Liver (tissue), 9 donors: Measurements from ENCODE around the gene KCNIP1. TPM values are rescaled to one million over a fixed set of nuclear protein-coding genes. Genes with fewer than 3 reads are reported as not detected.

ENCODE experiments used
- DNase-seq: peaks from one replicate; pipeline ENCODE4 v3.0.0-alpha.2; 2017; ENCODE audit warnings: low spot score
- H3K27ac ChIP-seq, 2 donors: one replicate each; pipeline ENCODE4 v1.7.0; 2013; ENCODE audit warnings: inconsistent platforms in 2 of 2, low read length in 2 of 2, control low read depth in 1 of 2, low read depth in 1 of 2, mild to moderate bottlenecking in 1 of 2
- H3K27me3 ChIP-seq, 4 donors: one replicate each; pipeline versions ENCODE4 v1.6.1 to v1.7.0; 2013; ENCODE audit warnings: low read length in 3 of 4, inconsistent platforms in 1 of 4, mild to moderate bottlenecking in 1 of 4, moderate library complexity in 1 of 4; ENCODE audit not compliant: control insufficient read depth in 4 of 4, insufficient read depth in 4 of 4
- H3K36me3 ChIP-seq, 4 donors: one replicate each; pipeline versions ENCODE4 v1.6.1 to v1.7.0; 2013; ENCODE audit warnings: low read length in 3 of 4, mild to moderate bottlenecking in 3 of 4, low read depth in 1 of 4, moderate library complexity in 1 of 4; ENCODE audit not compliant: control insufficient read depth in 4 of 4, insufficient read depth in 3 of 4
- H3K4me1 ChIP-seq, 4 donors: one replicate each; pipeline versions ENCODE4 v1.6.1 to v1.7.0; 2013; ENCODE audit warnings: low read length in 3 of 4, mild to moderate bottlenecking in 3 of 4, moderate library complexity in 1 of 4; ENCODE audit not compliant: control insufficient read depth in 4 of 4, insufficient read depth in 4 of 4
- H3K4me3 ChIP-seq, 3 donors: one replicate each; pipeline versions ENCODE4 v1.6.1 to v1.7.0; 2013; ENCODE audit warnings: low read length in 3 of 3, control low read depth in 1 of 3, low read depth in 1 of 3, mild to moderate bottlenecking in 1 of 3
- H3K9ac ChIP-seq, 2 donors: one replicate each; pipeline ENCODE4 v1.7.0; 2013; ENCODE audit warnings: low read length in 2 of 2, mild to moderate bottlenecking in 2 of 2, moderate library complexity in 2 of 2, control low read depth in 1 of 2, low read depth in 1 of 2
- H3K9me3 ChIP-seq, 4 donors: one replicate each; pipeline versions ENCODE4 v1.6.1 to v1.7.0; 2013; ENCODE audit warnings: low read length in 3 of 4; ENCODE audit not compliant: control insufficient read depth in 4 of 4
- CTCF ChIP-seq: fragments of 150-350 bp; IDR thresholded peaks from 2 replicates; pipeline ENCODE4 v1.5.1; 2017; ENCODE audit warnings: improper control_type of control experiment, low read depth, low read length; ENCODE audit not compliant: missing input control
- EGR1 ChIP-seq, 2 donors: IDR thresholded peaks; 2 replicates each; pipeline ENCODE4 v1.6.1; 2016 to 2018; ENCODE audit warnings: antibody characterized with exemption in 2 of 2, low read depth in 2 of 2
- FOXA1 ChIP-seq: IDR thresholded peaks from 2 replicates; pipeline ENCODE4 v1.6.1; 2016; ENCODE audit warnings: antibody characterized with exemption
- FOXA2 ChIP-seq: IDR thresholded peaks from 2 replicates; pipeline ENCODE4 v1.6.1; 2016; ENCODE audit warnings: antibody characterized with exemption
- GABPA ChIP-seq, 2 donors: IDR thresholded peaks in 1 of 2; conservative IDR thresholded peaks in 1 of 2; 2 replicates each; pipeline ENCODE4 v1.6.1; 2016; ENCODE audit warnings: antibody characterized with exemption in 2 of 2, mild to moderate bottlenecking in 1 of 2, moderate library complexity in 1 of 2
- HNF4A ChIP-seq, 2 donors: conservative IDR thresholded peaks; 2 replicates each; pipeline ENCODE4 v1.6.1; 2016; ENCODE audit warnings: antibody characterized with exemption in 2 of 2, mild to moderate bottlenecking in 2 of 2
- HNF4G ChIP-seq: IDR thresholded peaks from 2 replicates; pipeline ENCODE4 v1.6.1; 2016; ENCODE audit warnings: antibody characterized with exemption
- JUND ChIP-seq, 2 donors: IDR thresholded peaks; 2 replicates each; pipeline ENCODE4 v1.6.1; 2016; ENCODE audit warnings: antibody characterized with exemption in 2 of 2
- NR2F2 ChIP-seq: IDR thresholded peaks from 2 replicates; pipeline ENCODE4 v1.6.1; 2016; ENCODE audit warnings: antibody characterized with exemption
- RAD21 ChIP-seq, 2 donors: IDR thresholded peaks; 2 replicates each; pipeline ENCODE4 v1.6.1; 2016; ENCODE audit warnings: antibody characterized with exemption in 2 of 2, mild to moderate bottlenecking in 2 of 2
- REST ChIP-seq: IDR thresholded peaks from 2 replicates; pipeline ENCODE4 v1.6.1; 2016; ENCODE audit warnings: antibody characterized with exemption, mild to moderate bottlenecking
- RXRA ChIP-seq, 2 donors: IDR thresholded peaks; 2 replicates each; pipeline ENCODE4 v1.6.1; 2017 to 2018; ENCODE audit warnings: antibody characterized with exemption in 2 of 2, mild to moderate bottlenecking in 1 of 2
- SP1 ChIP-seq: IDR thresholded peaks from 2 replicates; pipeline ENCODE4 v1.6.1; 2018; ENCODE audit warnings: antibody characterized with exemption, mild to moderate bottlenecking
- TAF1 ChIP-seq: conservative IDR thresholded peaks from 2 replicates; pipeline ENCODE4 v1.6.1; 2016; ENCODE audit warnings: antibody characterized with exemption, mild to moderate bottlenecking
- YY1 ChIP-seq: IDR thresholded peaks from 2 replicates; pipeline ENCODE4 v1.6.1; 2016; ENCODE audit warnings: antibody characterized with exemption, mild to moderate bottlenecking
- ZBTB33 ChIP-seq: IDR thresholded peaks from 2 replicates; pipeline ENCODE4 v1.6.1; 2016; ENCODE audit warnings: antibody characterized with exemption
- WGBS: extraction: QIAGEN DNeasy Blood & Tissue Kit; methylation state at CpG from one replicate; pipeline ENCODE4 v1.1.7; 2013; 5-methylcytosine and 5-hydroxymethylcytosine counted together
- polyA plus RNA-seq, 2 donors: library from polyadenylated mRNA; stranded (reverse) in 1 of 2; unstranded in 1 of 2; fragments of 200-250 nt in 1 of 2; fragments of >200 nt in 1 of 2; fragmentation: Nextera tagmentation in 1 of 2; extraction: Ambion mirVana in 1 of 2; gene quantifications; one replicate each; pipeline versions ENCODE4 v1.2.1 to v1.2.3, GENCODE V29; 2013 to 2015
- total RNA-seq, 2 donors: library from RNA; depleted of rRNA; stranded (reverse); fragments of >200 nt; gene quantifications; one replicate each; pipeline ENCODE4 v1.2.3, GENCODE V29; 2014
- TF ChIP-seq, protein P1 (sequence below): IDR thresholded peaks from 2 replicates; pipeline ENCODE4 v1.6.1; 2016; ENCODE audit warnings: antibody characterized with exemption
- TF ChIP-seq, protein P2 (sequence below): IDR thresholded peaks from 2 replicates; pipeline ENCODE4 v1.6.1; 2016; ENCODE audit warnings: antibody characterized with exemption
- donor health status: healthy.
- donor health status: healthy.
- donor health status: healthy.
- donor health status: healthy.
- donor health status: healthy.

The KCNIP1 gene
- total and polyA plus RNA-seq, 4 donors = 0.08 to 0.23 TPM; not detected in 2

- H3K4me3 ChIP-seq = no peak overlapping the region
- no peak for TF ChIP-seq RXRA (IDR thresholded peaks at IDR 0.05)
- TF ChIP-seq, protein P1, sequence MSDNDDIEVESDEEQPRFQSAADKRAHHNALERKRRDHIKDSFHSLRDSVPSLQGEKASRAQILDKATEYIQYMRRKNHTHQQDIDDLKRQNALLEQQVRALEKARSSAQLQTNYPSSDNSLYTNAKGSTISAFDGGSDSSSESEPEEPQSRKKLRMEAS = no peak
- no peak for TF ChIP-seq FOXA2
- no peak for TF ChIP-seq ZBTB33
- TF ChIP-seq RAD21 (IDR thresholded peaks at IDR 0.05) = no peak
- TF ChIP-seq HNF4G = no peak
- TF ChIP-seq HNF4A (conservative IDR thresholded peaks at IDR 0.05) = no peak
- no peak for TF ChIP-seq CTCF
- no peak for TF ChIP-seq FOXA1
- TF ChIP-seq NR2F2 = no peak
- TF ChIP-seq EGR1 (IDR thresholded peaks at IDR 0.05; ENCODE audit: low read depth in 2 of 2) = no peak
- TF ChIP-seq YY1 = no peak
- no peak for TF ChIP-seq JUND (IDR thresholded peaks at IDR 0.05)
- TF ChIP-seq REST = no peak
- TF ChIP-seq, protein P2, sequence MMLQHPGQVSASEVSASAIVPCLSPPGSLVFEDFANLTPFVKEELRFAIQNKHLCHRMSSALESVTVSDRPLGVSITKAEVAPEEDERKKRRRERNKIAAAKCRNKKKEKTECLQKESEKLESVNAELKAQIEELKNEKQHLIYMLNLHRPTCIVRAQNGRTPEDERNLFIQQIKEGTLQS = no peak
- no peak overlapping the region for H3K27ac ChIP-seq
- no peaks in the 10 kb centered on the region for H3K27me3 ChIP-seq
- 93% methylated on average over 2 of the region's 2 CpGs for WGBS
- no peak overlapping the region for H3K9ac ChIP-seq
- peaks cover 0 to 4% (median 0%) of the 10 kb centered on the region in 4 donors for H3K9me3 ChIP-seq
- DNase-seq = no peak
- H3K4me1 ChIP-seq = no peaks in the 10 kb centered on the region
- H3K36me3 ChIP-seq = no peaks in the 10 kb centered on the region
Observed at GRCh38 chr5:170523830-170524229, 20.0 kb downstream of the KCNIP1 start.

- no peak for DNase-seq
- WGBS = 80% methylated on average over 3 of the region's 3 CpGs
- H3K9me3 ChIP-seq = peaks cover 0 to 4% (median 0%) of the 10 kb centered on the region in 4 donors
- TF ChIP-seq, protein P1 = no peak
- no peak for TF ChIP-seq SP1
- TF ChIP-seq HNF4G = no peak
- TF ChIP-seq RXRA (IDR thresholded peaks at IDR 0.05) = no peak
- TF ChIP-seq GABPA (IDR thresholded peaks at IDR 0.05 in 1 of 2, conservative IDR thresholded peaks at IDR 0.05 in 1 of 2) = no peak
- TF ChIP-seq FOXA2 = no peak
- TF ChIP-seq, protein P2 = no peak
- TF ChIP-seq YY1 = no peak
- TF ChIP-seq FOXA1 = no peak
- TF ChIP-seq ZBTB33 = no peak
- TF ChIP-seq TAF1 = no peak
- no peak for TF ChIP-seq RAD21 (IDR thresholded peaks at IDR 0.05)
- no peak for TF ChIP-seq CTCF
- no peak for TF ChIP-seq JUND (IDR thresholded peaks at IDR 0.05)
- no peak for TF ChIP-seq EGR1 (IDR thresholded peaks at IDR 0.05; ENCODE audit: low read depth in 2 of 2)
Observed at GRCh38 chr5:170524576-170524975, 20.8 kb downstream of the KCNIP1 start.

More at GRCh38 chr5:170524576-170524975, 20.8 kb downstream of the KCNIP1 start:
- Histone ChIP-seq H3K27ac (no peak overlapping the region), H3K4me3 (no peak overlapping the region), H3K36me3 (no peaks in the 10 kb centered on the region), H3K4me1 (no peaks in the 10 kb centered on the region), H3K9ac (no peak overlapping the region), H3K27me3 (no peaks in the 10 kb centered on the region)
